NCI-H2196 (cell line): Measurements from ENCODE around the gene SNORC.
"Not testable (repeated sequence)": the region's sequence is repeated elsewhere in the genome, so short reads cannot be mapped to it uniquely, and the experiment has no call there.

Experiments
- DNase-seq: peaks from one replicate; lab custom pipeline; 2025; ENCODE audit not compliant: unreplicated experiment; lab: John Stamatoyannopoulos, UW

The SNORC gene

GRCh38 chr2:232870018-232870765 is at the start of gene SNORC:
SNORC (plus strand) TSS chr2:232870264; CDS start chr2:232870342, 78 bp downstream.
- no peak for DNase-seq

GRCh38 chr2:232829988-232830387 is 40.1 kb upstream of the SNORC start:
- DNase-seq, result no peak

- DNase-seq, result no peak
Observed at GRCh38 chr2:232831496-232831895, 38.6 kb upstream of the SNORC start.

GRCh38 chr2:232833830-232834229 is 36.2 kb upstream of the SNORC start:
- DNase-seq, result no peak

GRCh38 chr2:232835687-232836208 is 34.3 kb upstream of the SNORC start:
- no peak for DNase-seq

GRCh38 chr2:232836934-232837333 is 33.1 kb upstream of the SNORC start:
- no peak for DNase-seq

GRCh38 chr2:232838406-232838874 is 31.6 kb upstream of the SNORC start:
- no peak for DNase-seq

- DNase-seq, result no peak
Observed at GRCh38 chr2:232839411-232840079, 30.5 kb upstream of the SNORC start.

GRCh38 chr2:232842689-232843088 is 27.4 kb upstream of the SNORC start:
- no peak for DNase-seq

- no peak for DNase-seq
Observed at GRCh38 chr2:232843834-232844233, 26.2 kb upstream of the SNORC start.

GRCh38 chr2:232846055-232846454 is 24.0 kb upstream of the SNORC start:
- DNase-seq, result no peak

- no peak for DNase-seq
Observed at GRCh38 chr2:232850039-232850438, 20.0 kb upstream of the SNORC start.

GRCh38 chr2:232852081-232852480 is 18.0 kb upstream of the SNORC start:
- DNase-seq, result not testable (repeated sequence)

- no peak for DNase-seq
Observed at GRCh38 chr2:232852676-232853075, 17.4 kb upstream of the SNORC start.

GRCh38 chr2:232854082-232854481 is 16.0 kb upstream of the SNORC start:
- DNase-seq, result no peak

GRCh38 chr2:232857158-232857563 is 12.9 kb upstream of the SNORC start:
- no peak for DNase-seq

- no peak for DNase-seq
Observed at GRCh38 chr2:232859385-232859916, 10.6 kb upstream of the SNORC start.

GRCh38 chr2:232860593-232861241 is 9.3 kb upstream of the SNORC start:
- DNase-seq, result no peak

- no peak for DNase-seq
Observed at GRCh38 chr2:232861353-232861752, 8.7 kb upstream of the SNORC start.

GRCh38 chr2:232863996-232864395 is 6.1 kb upstream of the SNORC start:
- DNase-seq, result no peak

GRCh38 chr2:232865165-232865564 is 4.9 kb upstream of the SNORC start:
- no peak for DNase-seq
